ENCODE results near the gene COL6A1. TPM values are rescaled to one million over a fixed set of nuclear protein-coding genes. Genes with fewer than 3 reads are reported as not detected.

The COL6A1 gene
- total RNA-seq, 1 experiment from 2014 or later, result 221 TPM

- no peak for TF ChIP-seq ZNF317 (CRISPR knock-in tag; IDR thresholded peaks at IDR 0.05; ENCODE audit: borderline replicate concordance, low read depth)
- TF ChIP-seq GABPB1 (CRISPR knock-in tag; IDR thresholded peaks at IDR 0.05), result no peak
- TF ChIP-seq NFE2L1 (CRISPR knock-in tag; IDR thresholded peaks at IDR 0.05), result no peak
- TF ChIP-seq, protein P1, sequence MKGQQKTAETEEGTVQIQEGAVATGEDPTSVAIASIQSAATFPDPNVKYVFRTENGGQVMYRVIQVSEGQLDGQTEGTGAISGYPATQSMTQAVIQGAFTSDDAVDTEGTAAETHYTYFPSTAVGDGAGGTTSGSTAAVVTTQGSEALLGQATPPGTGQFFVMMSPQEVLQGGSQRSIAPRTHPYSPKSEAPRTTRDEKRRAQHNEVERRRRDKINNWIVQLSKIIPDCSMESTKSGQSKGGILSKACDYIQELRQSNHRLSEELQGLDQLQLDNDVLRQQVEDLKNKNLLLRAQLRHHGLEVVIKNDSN (CRISPR knock-in tag; IDR thresholded peaks at IDR 0.05), result no peak
- TF ChIP-seq CDX4 (CRISPR knock-in tag; IDR thresholded peaks at IDR 0.05; ENCODE audit: borderline replicate concordance), result no peak
- TF ChIP-seq NR3C1 (CRISPR knock-in tag; conservative IDR thresholded peaks at IDR 0.05; ENCODE audit: low read depth), result no peak
These were observed 45.9 kb upstream of the COL6A1 start (continued) for GRCh38 chr21:45935628-45936027.

- Mint-ChIP-seq H3K9me3 (peaks cover 45% of the 10 kb centered on the region), H3K4me3 (no peak overlapping the region), H3K27me3 (ENCODE audit: low read depth) (peaks cover 45% of the 10 kb centered on the region), H3K4me1 (no peaks in the 10 kb centered on the region), H3K36me3 (peaks cover 31% of the 10 kb centered on the region), H3K27ac (no peak overlapping the region)
- no peak for DNase-seq (ENCODE audit: low spot score)
- ChIA-PET POLR2A (no interaction called here), CTCF (no interaction called here)
- no peak for ATAC-seq
- TF ChIP-seq CREB1 (CRISPR knock-in tag; IDR thresholded peaks at IDR 0.05) (no peak), ZBTB21 (CRISPR knock-in tag; IDR thresholded peaks at IDR 0.05; ENCODE audit: borderline replicate concordance) (no peak), CDX4 (CRISPR knock-in tag; IDR thresholded peaks at IDR 0.05; ENCODE audit: borderline replicate concordance) (no peak), FOXJ3 (CRISPR knock-in tag; IDR thresholded peaks at IDR 0.05; ENCODE audit: borderline replicate concordance) (no peak), GABPB1 (CRISPR knock-in tag; IDR thresholded peaks at IDR 0.05) (no peak), MLX (CRISPR knock-in tag; IDR thresholded peaks at IDR 0.05) (no peak), ZNF263 (CRISPR knock-in tag; IDR thresholded peaks at IDR 0.05; ENCODE audit: low read depth) (no peak), SMAD3 (CRISPR knock-in tag; IDR thresholded peaks at IDR 0.05; ENCODE audit: borderline replicate concordance) (no peak), PREB (CRISPR knock-in tag; IDR thresholded peaks at IDR 0.05; ENCODE audit: borderline replicate concordance) (no peak), ZNF281 (CRISPR knock-in tag; IDR thresholded peaks at IDR 0.05) (no peak), ETV6 (CRISPR knock-in tag; IDR thresholded peaks at IDR 0.05) (no peak), TEAD4 (CRISPR knock-in tag; IDR thresholded peaks at IDR 0.05) (no peak)
- TF ChIP-seq, protein P2, sequence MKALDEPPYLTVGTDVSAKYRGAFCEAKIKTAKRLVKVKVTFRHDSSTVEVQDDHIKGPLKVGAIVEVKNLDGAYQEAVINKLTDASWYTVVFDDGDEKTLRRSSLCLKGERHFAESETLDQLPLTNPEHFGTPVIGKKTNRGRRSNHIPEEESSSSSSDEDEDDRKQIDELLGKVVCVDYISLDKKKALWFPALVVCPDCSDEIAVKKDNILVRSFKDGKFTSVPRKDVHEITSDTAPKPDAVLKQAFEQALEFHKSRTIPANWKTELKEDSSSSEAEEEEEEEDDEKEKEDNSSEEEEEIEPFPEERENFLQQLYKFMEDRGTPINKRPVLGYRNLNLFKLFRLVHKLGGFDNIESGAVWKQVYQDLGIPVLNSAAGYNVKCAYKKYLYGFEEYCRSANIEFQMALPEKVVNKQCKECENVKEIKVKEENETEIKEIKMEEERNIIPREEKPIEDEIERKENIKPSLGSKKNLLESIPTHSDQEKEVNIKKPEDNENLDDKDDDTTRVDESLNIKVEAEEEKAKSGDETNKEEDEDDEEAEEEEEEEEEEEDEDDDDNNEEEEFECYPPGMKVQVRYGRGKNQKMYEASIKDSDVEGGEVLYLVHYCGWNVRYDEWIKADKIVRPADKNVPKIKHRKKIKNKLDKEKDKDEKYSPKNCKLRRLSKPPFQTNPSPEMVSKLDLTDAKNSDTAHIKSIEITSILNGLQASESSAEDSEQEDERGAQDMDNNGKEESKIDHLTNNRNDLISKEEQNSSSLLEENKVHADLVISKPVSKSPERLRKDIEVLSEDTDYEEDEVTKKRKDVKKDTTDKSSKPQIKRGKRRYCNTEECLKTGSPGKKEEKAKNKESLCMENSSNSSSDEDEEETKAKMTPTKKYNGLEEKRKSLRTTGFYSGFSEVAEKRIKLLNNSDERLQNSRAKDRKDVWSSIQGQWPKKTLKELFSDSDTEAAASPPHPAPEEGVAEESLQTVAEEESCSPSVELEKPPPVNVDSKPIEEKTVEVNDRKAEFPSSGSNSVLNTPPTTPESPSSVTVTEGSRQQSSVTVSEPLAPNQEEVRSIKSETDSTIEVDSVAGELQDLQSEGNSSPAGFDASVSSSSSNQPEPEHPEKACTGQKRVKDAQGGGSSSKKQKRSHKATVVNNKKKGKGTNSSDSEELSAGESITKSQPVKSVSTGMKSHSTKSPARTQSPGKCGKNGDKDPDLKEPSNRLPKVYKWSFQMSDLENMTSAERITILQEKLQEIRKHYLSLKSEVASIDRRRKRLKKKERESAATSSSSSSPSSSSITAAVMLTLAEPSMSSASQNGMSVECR (CRISPR knock-in tag; IDR thresholded peaks at IDR 0.05; ENCODE audit: borderline replicate concordance), result no peak
- TF ChIP-seq, protein P3, sequence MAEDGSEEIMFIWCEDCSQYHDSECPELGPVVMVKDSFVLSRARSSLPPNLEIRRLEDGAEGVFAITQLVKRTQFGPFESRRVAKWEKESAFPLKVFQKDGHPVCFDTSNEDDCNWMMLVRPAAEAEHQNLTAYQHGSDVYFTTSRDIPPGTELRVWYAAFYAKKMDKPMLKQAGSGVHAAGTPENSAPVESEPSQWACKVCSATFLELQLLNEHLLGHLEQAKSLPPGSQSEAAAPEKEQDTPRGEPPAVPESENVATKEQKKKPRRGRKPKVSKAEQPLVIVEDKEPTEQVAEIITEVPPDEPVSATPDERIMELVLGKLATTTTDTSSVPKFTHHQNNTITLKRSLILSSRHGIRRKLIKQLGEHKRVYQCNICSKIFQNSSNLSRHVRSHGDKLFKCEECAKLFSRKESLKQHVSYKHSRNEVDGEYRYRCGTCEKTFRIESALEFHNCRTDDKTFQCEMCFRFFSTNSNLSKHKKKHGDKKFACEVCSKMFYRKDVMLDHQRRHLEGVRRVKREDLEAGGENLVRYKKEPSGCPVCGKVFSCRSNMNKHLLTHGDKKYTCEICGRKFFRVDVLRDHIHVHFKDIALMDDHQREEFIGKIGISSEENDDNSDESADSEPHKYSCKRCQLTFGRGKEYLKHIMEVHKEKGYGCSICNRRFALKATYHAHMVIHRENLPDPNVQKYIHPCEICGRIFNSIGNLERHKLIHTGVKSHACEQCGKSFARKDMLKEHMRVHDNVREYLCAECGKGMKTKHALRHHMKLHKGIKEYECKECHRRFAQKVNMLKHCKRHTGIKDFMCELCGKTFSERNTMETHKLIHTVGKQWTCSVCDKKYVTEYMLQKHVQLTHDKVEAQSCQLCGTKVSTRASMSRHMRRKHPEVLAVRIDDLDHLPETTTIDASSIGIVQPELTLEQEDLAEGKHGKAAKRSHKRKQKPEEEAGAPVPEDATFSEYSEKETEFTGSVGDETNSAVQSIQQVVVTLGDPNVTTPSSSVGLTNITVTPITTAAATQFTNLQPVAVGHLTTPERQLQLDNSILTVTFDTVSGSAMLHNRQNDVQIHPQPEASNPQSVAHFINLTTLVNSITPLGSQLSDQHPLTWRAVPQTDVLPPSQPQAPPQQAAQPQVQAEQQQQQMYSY (CRISPR knock-in tag; IDR thresholded peaks at IDR 0.05), result no peak
- TF ChIP-seq, protein P1 (CRISPR knock-in tag; IDR thresholded peaks at IDR 0.05), result no peak
These were observed 43.7 kb upstream of the COL6A1 start for GRCh38 chr21:45937721-45938452.
